Measurements from ENCODE around the gene AGK. TPM values are rescaled to one million over a fixed set of nuclear protein-coding genes. Genes with fewer than 3 reads are reported as not detected.

The AGK gene
- total and polyA plus RNA-seq, 2 experiments from 2014 or later = 21.9 to 37.9 TPM

- TF ChIP-seq EZH2phosphoT487 (IDR thresholded peaks at IDR 0.05; ENCODE audit: unreplicated experiment) (no peak), STAT1 (IDR thresholded peaks at IDR 0.05; ENCODE audit: unreplicated experiment) (no peak)
- TF ChIP-seq, protein P1, sequence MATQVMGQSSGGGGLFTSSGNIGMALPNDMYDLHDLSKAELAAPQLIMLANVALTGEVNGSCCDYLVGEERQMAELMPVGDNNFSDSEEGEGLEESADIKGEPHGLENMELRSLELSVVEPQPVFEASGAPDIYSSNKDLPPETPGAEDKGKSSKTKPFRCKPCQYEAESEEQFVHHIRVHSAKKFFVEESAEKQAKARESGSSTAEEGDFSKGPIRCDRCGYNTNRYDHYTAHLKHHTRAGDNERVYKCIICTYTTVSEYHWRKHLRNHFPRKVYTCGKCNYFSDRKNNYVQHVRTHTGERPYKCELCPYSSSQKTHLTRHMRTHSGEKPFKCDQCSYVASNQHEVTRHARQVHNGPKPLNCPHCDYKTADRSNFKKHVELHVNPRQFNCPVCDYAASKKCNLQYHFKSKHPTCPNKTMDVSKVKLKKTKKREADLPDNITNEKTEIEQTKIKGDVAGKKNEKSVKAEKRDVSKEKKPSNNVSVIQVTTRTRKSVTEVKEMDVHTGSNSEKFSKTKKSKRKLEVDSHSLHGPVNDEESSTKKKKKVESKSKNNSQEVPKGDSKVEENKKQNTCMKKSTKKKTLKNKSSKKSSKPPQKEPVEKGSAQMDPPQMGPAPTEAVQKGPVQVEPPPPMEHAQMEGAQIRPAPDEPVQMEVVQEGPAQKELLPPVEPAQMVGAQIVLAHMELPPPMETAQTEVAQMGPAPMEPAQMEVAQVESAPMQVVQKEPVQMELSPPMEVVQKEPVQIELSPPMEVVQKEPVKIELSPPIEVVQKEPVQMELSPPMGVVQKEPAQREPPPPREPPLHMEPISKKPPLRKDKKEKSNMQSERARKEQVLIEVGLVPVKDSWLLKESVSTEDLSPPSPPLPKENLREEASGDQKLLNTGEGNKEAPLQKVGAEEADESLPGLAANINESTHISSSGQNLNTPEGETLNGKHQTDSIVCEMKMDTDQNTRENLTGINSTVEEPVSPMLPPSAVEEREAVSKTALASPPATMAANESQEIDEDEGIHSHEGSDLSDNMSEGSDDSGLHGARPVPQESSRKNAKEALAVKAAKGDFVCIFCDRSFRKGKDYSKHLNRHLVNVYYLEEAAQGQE (IDR thresholded peaks at IDR 0.05; ENCODE audit: unreplicated experiment) = no peak
These were observed 80.3 kb downstream of the AGK start (continued) for GRCh38 chr7:141631525-141631924.

DNA sequence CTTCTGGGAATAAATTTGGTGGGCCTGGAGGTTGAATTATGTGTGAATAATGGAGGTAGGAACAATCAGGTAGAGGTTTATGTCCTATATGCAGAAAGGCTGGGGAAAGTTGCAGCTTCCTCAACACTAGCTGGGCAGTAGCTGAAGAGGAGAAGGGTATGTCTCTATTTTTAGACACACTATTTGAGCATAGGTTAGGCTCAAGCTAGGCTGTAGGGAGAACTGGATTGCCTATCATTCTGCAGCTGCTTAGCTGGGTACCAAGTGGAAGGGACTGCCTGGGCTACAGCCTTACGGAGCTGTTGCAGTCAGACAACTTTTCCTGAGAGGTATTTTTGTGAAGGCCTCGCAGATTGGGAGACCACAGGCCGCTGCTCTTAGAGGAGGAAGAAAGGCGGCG is 82.9 kb downstream of the AGK start:
- Histone ChIP-seq H3K4me1 (ENCODE audit: insufficient read depth) (peaks cover 12% of the 10 kb centered on the region; the same call in 1 of the 2 replicates), H3K27me3 (ENCODE audit: insufficient read depth) (no peaks in the 10 kb centered on the region), H3K27ac (ENCODE audit: low read depth) (no peak overlapping the region), H3K4me3 (no peak overlapping the region), H3K9me2 (ENCODE audit: insufficient read depth) (peaks cover 4% of the 10 kb centered on the region; the same call in 1 of the 2 replicates), H2AFZ (no peak overlapping the region), H3F3A (replicated peaks; ENCODE audit: low read depth) (no peaks in the 10 kb centered on the region), H3K36me3 (ENCODE audit: insufficient read depth) (no peaks in the 10 kb centered on the region), H3K79me2 (replicated peaks; ENCODE audit: insufficient read depth) (no peaks in the 10 kb centered on the region), H3K4me2 (no peak overlapping the region), H4K20me1 (replicated peaks; ENCODE audit: insufficient read depth) (no peaks in the 10 kb centered on the region)
- Mint-ChIP-seq H3K9me3 (no peaks in the 10 kb centered on the region), H3K36me3 (ENCODE audit: low read depth) (peaks cover 7% of the 10 kb centered on the region), H3K27ac (peak overlapping the region; percentile 28), H3K4me3 (no peak overlapping the region), H3K27me3 (ENCODE audit: insufficient read depth, low read depth, poor library complexity) (peaks cover 4% of the 10 kb centered on the region), H3K4me1 (peaks cover 10% of the 10 kb centered on the region)
- TF ChIP-seq ZNF331 (CRISPR knock-in tag; IDR thresholded peaks at IDR 0.05; ENCODE audit: low read depth) (no peak), ETS1 (IDR thresholded peaks at IDR 0.05) (no peak), POLR2AphosphoS5 (IDR thresholded peaks at IDR 0.05; ENCODE audit: low read depth) (no peak)
- TF ChIP-seq, protein P1 (IDR thresholded peaks at IDR 0.05; ENCODE audit: unreplicated experiment) = no peak
- DNase-seq (ENCODE audit: low spot score) = no peak
- no peak for ATAC-seq
